Testis (tissue), 5 donors: ENCODE measurements around the gene BRPF1. TPM values are rescaled to one million over a fixed set of nuclear protein-coding genes. Genes with fewer than 3 reads are reported as not detected.

ENCODE experiments used
- DNase-seq: peaks from one replicate; pipeline ENCODE4 v3.0.0-alpha.2; 2019
- H3K27ac ChIP-seq, 2 donors: fragments of 200-600 bp; sonication (generic); one replicate each; pipeline ENCODE4 v1.5.1; 2019
- H3K27me3 ChIP-seq: fragments of 200-600 bp; sonication (generic); one replicate; pipeline ENCODE4 v1.5.1; 2019
- H3K36me3 ChIP-seq: fragments of 200-600 bp; sonication (generic); one replicate; pipeline ENCODE4 v1.5.1; 2017; ENCODE audit warnings: low read depth; ENCODE audit errors: missing control alignments
- H3K4me1 ChIP-seq: fragments of 200-600 bp; sonication (generic); one replicate; pipeline ENCODE4 v1.5.1; 2019
- H3K4me3 ChIP-seq, 2 donors: fragments of 200-600 bp; sonication (generic); one replicate each; pipeline ENCODE4 v1.5.1; 2017 to 2019
- H3K9me3 ChIP-seq: fragments of 200-600 bp; sonication (generic); one replicate; pipeline ENCODE4 v1.5.1; 2017
- CTCF ChIP-seq, 3 experiments: fragments of 450-650 bp in 2 of 3; fragments of 200-600 bp in 1 of 3; sonication (generic) in 1 of 3; IDR thresholded peaks; one replicate each; pipeline ENCODE4 v1.5.1; 2016 to 2019; ENCODE audit warnings: antibody characterized with exemption in 3 of 3, mild to moderate bottlenecking in 2 of 3, moderate library complexity in 1 of 3
- POLR2A ChIP-seq: fragments of 450-650 bp; IDR thresholded peaks from one replicate; pipeline ENCODE4 v1.6.1; 2017; ENCODE audit warnings: antibody characterized with exemption, mild to moderate bottlenecking, moderate library complexity
- WGBS, 2 donors: methylation state at CpG; one replicate each; pipeline ENCODE4 v1.1.5; 2018; 5-methylcytosine and 5-hydroxymethylcytosine counted together
- intact Hi-C: fragments of 100-400 bp; cut with DNase I; formaldehyde crosslinking; loops from one replicate; pipeline ENCODE4 v1.15.1; 2023; ENCODE audit warnings: low total_unique reads
- long read RNA-seq, 2 donors: transcript quantifications; one replicate each; lab custom pipeline, GENCODE V29; 2026
- polyA plus RNA-seq: library from polyadenylated mRNA; stranded (reverse); fragments of 350-450 nt; fragmentation: Illumina TruSeq; extraction: RNeasy Lipid Tissue Mini Kit (QIAGEN cat#74804); gene quantifications from one replicate; pipeline ENCODE4 v1.2.3, GENCODE V29; 2014; ENCODE audit warnings: low read depth, low replicate concordance; ENCODE audit not compliant: insufficient read depth
- total RNA-seq, 2 donors: library from RNA; depleted of rRNA; stranded (reverse); fragments of >200 nt; gene quantifications; one replicate each; pipeline ENCODE4 v1.2.3, GENCODE V29; 2016

BRPF1 gene, protein sequence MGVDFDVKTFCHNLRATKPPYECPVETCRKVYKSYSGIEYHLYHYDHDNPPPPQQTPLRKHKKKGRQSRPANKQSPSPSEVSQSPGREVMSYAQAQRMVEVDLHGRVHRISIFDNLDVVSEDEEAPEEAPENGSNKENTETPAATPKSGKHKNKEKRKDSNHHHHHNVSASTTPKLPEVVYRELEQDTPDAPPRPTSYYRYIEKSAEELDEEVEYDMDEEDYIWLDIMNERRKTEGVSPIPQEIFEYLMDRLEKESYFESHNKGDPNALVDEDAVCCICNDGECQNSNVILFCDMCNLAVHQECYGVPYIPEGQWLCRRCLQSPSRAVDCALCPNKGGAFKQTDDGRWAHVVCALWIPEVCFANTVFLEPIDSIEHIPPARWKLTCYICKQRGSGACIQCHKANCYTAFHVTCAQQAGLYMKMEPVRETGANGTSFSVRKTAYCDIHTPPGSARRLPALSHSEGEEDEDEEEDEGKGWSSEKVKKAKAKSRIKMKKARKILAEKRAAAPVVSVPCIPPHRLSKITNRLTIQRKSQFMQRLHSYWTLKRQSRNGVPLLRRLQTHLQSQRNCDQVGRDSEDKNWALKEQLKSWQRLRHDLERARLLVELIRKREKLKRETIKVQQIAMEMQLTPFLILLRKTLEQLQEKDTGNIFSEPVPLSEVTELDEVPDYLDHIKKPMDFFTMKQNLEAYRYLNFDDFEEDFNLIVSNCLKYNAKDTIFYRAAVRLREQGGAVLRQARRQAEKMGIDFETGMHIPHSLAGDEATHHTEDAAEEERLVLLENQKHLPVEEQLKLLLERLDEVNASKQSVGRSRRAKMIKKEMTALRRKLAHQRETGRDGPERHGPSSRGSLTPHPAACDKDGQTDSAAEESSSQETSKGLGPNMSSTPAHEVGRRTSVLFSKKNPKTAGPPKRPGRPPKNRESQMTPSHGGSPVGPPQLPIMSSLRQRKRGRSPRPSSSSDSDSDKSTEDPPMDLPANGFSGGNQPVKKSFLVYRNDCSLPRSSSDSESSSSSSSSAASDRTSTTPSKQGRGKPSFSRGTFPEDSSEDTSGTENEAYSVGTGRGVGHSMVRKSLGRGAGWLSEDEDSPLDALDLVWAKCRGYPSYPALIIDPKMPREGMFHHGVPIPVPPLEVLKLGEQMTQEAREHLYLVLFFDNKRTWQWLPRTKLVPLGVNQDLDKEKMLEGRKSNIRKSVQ (N-terminal part only)
- total RNA-seq (10 to 100 TPM; 55.1 to 58.4 TPM), polyA plus RNA-seq (47.4 TPM)
- long read RNA-seq, donor 1, partial matches to known transcripts = 15 of 15 reads
- long read RNA-seq, donor 1, other reads (novel, unspliced or antisense) = 0 of 15 reads
- long read RNA-seq, donor 2, full-length matches to known transcripts = 1 of 1 reads
- long read RNA-seq, donor 2, partial matches to known transcripts = 0 of 1 reads
- long read RNA-seq, donor 2, other reads (novel, unspliced or antisense) = 0 of 1 reads

DNA sequence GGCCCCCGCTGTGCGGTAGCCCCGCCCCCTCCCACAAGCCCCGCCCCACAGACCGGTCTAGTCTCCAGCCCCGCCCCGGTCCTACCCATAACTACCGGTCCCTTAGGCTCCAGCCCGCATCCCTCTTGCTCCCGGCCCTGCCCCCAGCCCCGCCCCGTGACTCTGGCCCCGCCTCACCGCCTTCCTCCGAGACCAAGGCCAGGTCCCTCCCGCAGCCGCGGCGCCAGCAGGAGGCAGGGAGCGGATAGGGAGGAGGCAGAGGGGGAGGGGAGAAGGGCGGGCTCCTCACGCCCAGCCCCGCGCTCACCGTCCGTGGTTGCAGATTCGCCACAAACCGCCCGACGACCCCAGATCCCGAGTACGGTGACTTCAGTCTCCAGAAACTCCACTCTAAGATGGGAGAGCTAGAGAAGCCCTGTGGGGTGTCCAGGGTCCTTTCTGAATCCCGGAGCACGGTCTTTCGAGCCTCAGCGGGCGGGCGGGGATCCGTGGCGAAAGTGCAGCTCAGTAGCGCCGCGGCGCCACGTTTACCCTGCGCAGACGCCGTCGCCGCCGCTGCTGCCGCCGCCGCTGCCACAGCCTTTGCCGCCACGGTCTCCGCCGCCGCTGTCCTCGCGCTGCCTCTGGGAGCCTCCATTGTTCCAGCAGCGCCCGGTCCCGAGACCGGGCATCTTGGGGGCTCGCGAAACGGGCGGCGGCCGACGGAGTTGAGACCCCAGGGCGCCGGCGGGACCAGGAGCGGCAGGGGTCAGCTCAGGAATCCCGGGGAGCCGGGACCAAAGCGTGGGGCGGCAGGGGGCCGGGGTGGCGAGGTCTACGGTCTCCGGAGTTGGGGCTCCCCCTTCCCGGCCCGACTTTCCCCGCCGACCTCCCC lies at the start of gene BRPF1:
Gene BRPF1 (plus strand): TSS at position 530 of the 874 bp plus-strand sequence. CDS start 2,406 bp downstream, outside the sequence.
- H3K36me3 ChIP-seq = no peaks in the 10 kb centered on the region
- H3K4me3 ChIP-seq = peak within 1 kb of the TSS; percentile 85 to 91
- no peaks in the 10 kb centered on the region for H3K27me3 ChIP-seq
- peak within 1 kb of the TSS; percentile 94 to 97 for H3K27ac ChIP-seq
- WGBS, 2 donors = 1% methylated on average over 13 to 70 of the region's 88 CpGs
- intact Hi-C loops = no loop called here
- peaks cover 14% of the 10 kb centered on the region for H3K4me1 ChIP-seq
- DNase-seq = peak; percentile 100
- peak; percentile 3 for TF ChIP-seq POLR2A
- TF ChIP-seq CTCF (IDR thresholded peaks at IDR 0.05) = peak in 1 of 3 experiments; percentile 28
- no peaks in the 10 kb centered on the region for H3K9me3 ChIP-seq

- intact Hi-C loops = no loop called here
- DNase-seq = no peak
- 66 to 81% methylated on average over 4 to 6 of the region's 6 CpGs for WGBS, 2 donors
- Histone ChIP-seq H3K9me3 (no peaks in the 10 kb centered on the region), H3K27ac (peak overlapping the region; percentile 41 to 56), H3K36me3 (no peaks in the 10 kb centered on the region), H3K4me1 (peaks cover 51% of the 10 kb centered on the region), H3K4me3 (no peak overlapping the region), H3K27me3 (no peaks in the 10 kb centered on the region)
- TF ChIP-seq POLR2A = no peak
- TF ChIP-seq CTCF (IDR thresholded peaks at IDR 0.05) = no peak
Observed at GRCh38 chr3:9682096-9682495, 49.4 kb upstream of the BRPF1 start.

DNA sequence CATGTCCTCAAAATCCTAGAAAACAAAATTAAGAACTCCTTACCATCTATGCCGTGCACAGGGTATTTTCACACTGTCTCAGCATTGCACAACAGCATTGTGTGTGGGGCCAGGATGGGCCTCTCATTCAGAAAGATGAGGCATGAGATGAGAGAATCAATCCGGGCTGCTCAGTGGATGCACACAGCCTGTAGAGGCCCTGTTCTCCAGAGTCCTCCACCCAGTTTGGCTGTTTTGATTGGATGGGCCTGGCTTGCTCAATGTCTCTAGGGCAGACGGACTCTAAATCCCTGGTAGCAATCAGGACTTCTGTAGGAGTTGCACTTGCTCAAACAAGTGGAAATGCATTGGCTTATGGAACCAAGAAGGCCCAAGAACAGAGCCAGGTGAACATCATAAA lies 48.1 kb upstream of the BRPF1 start:
- WGBS, 2 donors = 84 to 92% methylated on average over 3 of the region's 3 CpGs
- Histone ChIP-seq H3K36me3 (no peaks in the 10 kb centered on the region), H3K4me3 (no peak overlapping the region), H3K4me1 (peaks cover 54% of the 10 kb centered on the region), H3K9me3 (no peaks in the 10 kb centered on the region), H3K27ac (no peak overlapping the region), H3K27me3 (no peaks in the 10 kb centered on the region)
- TF ChIP-seq POLR2A (no peak), CTCF (IDR thresholded peaks at IDR 0.05) (no peak)
- DNase-seq = no peak
- intact Hi-C loops = no loop called here
